Fibroblast of the aortic adventitia (primary cell): ENCODE data around the gene LRRC31. TPM values are rescaled to one million over a fixed set of nuclear protein-coding genes. Genes with fewer than 3 reads are reported as not detected.
A peak's percentile ranks its signal among the peaks of the same experiment; 100 is the strongest.

Experiments used
- DNase-seq: peaks from one replicate; pipeline ENCODE4 v3.0.0-alpha.2; 2010; ENCODE audit warnings: low read depth
- H3K4me3 ChIP-seq: 2 replicates; pipeline ENCODE4 v1.5.1; 2011; ENCODE audit warnings: low read depth, mild to moderate bottlenecking, control low read depth, low read length, moderate library complexity
- CTCF ChIP-seq: IDR thresholded peaks from 2 replicates; pipeline ENCODE4 v1.5.1; 2011; ENCODE audit warnings: mild to moderate bottlenecking, low read length, control low read depth, inconsistent platforms; ENCODE audit not compliant: insufficient read depth
- total RNA-seq: library from RNA; depleted of rRNA; stranded (reverse); fragments of >200 nt; gene quantifications from 2 replicates; pipeline ENCODE4 v1.2.3, GENCODE V29; 2012; ENCODE audit warnings: low replicate concordance

LRRC31 gene
- not detected in 2 replicates for total RNA-seq

DNA sequence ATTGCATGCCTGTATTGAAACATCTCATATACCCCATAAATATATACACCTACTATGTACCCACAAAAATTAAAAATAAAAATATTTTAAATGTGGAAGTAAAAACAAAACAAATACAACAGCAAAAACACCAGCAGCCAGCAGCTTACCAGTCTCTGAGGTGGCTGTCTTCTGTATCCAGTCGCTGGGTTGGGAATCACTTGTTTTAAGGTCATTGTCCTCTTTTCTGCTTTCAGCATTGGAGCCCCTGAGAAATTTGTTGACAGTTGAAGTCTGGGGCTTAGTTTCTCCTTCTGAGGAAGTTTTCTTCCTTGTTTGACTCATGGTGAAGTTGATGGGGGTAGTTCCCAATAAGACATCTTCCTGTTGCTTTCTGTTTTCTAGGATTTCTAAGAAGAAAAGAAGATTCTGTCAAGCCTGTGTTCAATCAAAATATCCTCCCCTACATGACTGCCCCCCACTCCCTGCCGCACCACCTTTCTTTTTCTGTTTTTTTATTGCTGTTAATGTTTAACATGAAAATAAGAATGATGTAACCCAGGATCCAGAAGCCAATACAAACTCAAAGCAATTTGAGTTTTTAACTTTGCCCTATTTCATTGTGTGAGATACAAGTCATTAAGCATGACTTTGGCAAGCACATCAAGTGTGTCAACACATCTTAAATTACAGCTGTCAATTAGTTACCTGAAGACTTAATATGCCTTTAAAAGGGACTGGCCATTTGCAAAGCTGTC lies at the start of gene LRRC31:
Gene LRRC31 (minus strand): TSS at position 452 of the 737 bp plus-strand sequence. CDS start 128 bp downstream, at position 324.
- no peak for DNase-seq
- H3K4me3 ChIP-seq: no peak within 1 kb of the TSS
- TF ChIP-seq CTCF: no peak

- no peak for TF ChIP-seq CTCF
- peak; percentile 93 for DNase-seq
- H3K4me3 ChIP-seq: no peak overlapping the region
Observed at GRCh38 chr3:169914321-169914720, 44.6 kb upstream of the LRRC31 start.

DNA sequence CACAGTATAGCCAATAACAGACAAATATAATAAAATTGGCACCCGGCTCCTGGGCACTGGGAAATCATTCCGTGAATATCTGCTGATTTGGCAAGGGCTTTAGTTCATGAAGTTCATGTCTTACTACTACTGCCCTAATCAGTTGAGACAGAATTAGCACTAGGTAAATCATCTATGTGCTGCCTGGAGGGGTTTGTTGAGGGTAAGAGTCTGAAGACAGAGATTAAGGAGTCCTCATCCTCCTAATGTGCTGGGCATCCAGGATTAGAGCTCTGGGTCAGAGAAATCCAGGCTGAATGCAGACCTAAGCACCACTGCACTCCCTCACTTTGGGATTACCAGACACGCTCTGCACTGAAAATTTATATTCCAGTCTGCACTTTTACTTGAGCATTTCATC lies 43.6 kb upstream of the LRRC31 start:
- DNase-seq: no peak
- H3K4me3 ChIP-seq: no peak overlapping the region
- no peak for TF ChIP-seq CTCF

GRCh38 chr3:169911272-169911671 lies 41.5 kb upstream of the LRRC31 start, which contains the start of gene SAMD7:
Gene SAMD7, plus strand, starts transcription at chr3:169911572. Its CDS starts 7,927 bp downstream, at chr3:169919499.
- TF ChIP-seq CTCF: no peak
- H3K4me3 ChIP-seq: no peak within 1 kb of the TSS
- no peak for DNase-seq

GRCh38 chr3:169907944-169908343 lies 38.2 kb upstream of the LRRC31 start:
- TF ChIP-seq CTCF: no peak
- no peak for DNase-seq
- H3K4me3 ChIP-seq: no peak overlapping the region

GRCh38 chr3:169907476-169907875 lies 37.7 kb upstream of the LRRC31 start:
- DNase-seq: no peak
- H3K4me3 ChIP-seq: no peak overlapping the region
- no peak for TF ChIP-seq CTCF
